ENCODE data around the gene PIK3IP1.

Gene PIK3IP1

DNA sequence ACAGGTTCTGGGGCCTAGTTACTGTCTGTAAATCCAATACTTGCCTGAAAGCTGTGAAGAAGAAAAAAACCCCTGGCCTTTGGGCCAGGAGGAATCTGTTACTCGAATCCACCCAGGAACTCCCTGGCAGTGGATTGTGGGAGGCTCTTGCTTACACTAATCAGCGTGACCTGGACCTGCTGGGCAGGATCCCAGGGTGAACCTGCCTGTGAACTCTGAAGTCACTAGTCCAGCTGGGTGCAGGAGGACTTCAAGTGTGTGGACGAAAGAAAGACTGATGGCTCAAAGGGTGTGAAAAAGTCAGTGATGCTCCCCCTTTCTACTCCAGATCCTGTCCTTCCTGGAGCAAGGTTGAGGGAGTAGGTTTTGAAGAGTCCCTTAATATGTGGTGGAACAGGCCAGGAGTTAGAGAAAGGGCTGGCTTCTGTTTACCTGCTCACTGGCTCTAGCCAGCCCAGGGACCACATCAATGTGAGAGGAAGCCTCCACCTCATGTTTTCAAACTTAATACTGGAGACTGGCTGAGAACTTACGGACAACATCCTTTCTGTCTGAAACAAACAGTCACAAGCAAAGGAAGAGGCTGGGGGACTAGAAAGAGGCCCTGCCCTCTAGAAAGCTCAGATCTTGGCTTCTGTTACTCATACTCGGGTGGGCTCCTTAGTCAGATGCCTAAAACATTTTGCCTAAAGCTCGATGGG lies 13.5 kb downstream of the PIK3IP1 start:
- no peak for FAIRE-seq

DNA sequence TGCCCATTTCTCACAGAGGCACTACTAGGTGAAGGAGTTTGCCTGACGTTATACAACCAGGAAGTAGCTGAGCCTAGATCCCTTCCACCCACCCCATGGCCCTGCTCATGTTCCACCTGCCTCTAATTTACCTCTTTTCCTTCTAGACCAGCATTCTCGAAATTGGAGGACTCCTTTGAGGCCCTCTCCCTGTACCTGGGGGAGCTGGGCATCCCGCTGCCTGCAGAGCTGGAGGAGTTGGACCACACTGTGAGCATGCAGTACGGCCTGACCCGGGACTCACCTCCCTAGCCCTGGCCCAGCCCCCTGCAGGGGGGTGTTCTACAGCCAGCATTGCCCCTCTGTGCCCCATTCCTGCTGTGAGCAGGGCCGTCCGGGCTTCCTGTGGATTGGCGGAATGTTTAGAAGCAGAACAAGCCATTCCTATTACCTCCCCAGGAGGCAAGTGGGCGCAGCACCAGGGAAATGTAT lies 14.1 kb downstream of the PIK3IP1 start:
- FAIRE-seq: no peak

GRCh38 chr22:31277741-31278140 lies 14.5 kb downstream of the PIK3IP1 start:
- no peak for FAIRE-seq

GRCh38 chr22:31276426-31277167 lies 15.7 kb downstream of the PIK3IP1 start:
- FAIRE-seq: no peak

DNA sequence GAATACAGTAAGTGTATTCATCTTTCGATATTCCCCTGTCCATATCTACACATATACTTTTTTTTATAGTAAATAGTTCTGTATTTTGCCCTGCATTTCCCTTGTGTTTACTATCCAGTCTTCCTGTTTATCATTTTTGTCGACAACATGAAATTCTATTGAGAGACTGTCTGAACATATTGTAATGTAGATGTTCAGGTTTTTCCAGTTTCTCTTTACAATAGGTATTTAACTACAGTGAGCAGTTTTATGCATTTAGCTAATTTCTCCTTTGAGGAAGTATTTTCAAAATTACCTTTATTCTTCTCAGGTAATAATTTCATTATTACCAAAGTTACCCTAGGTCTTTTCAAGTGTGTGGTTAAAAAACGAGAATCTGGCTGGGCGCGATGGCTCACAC lies 16.7 kb downstream of the PIK3IP1 start:
- FAIRE-seq: no peak

DNA sequence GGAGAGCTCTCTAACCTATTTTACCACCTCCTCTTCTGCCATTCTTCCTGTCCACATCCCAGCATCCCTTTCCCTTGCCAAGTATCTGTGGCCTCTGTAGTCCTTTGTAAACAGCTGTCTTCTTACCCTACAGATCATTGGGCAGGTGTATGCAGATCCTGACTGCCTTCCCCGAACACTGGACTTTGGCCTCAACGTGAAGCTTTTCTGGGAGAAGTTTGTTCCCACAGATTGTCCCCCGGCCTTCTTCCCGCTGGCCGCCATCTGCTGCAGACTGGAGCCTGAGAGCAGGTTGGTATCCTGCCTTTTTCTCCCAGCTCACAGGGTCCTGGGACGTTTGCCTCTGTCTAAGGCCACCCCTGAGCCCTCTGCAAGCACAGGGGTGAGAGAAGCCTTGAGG lies 17.3 kb downstream of the PIK3IP1 start:
- no peak for FAIRE-seq

- FAIRE-seq: no peak
Measured at GRCh38 chr22:31274017-31274416, 18.3 kb downstream of the PIK3IP1 start.

DNA sequence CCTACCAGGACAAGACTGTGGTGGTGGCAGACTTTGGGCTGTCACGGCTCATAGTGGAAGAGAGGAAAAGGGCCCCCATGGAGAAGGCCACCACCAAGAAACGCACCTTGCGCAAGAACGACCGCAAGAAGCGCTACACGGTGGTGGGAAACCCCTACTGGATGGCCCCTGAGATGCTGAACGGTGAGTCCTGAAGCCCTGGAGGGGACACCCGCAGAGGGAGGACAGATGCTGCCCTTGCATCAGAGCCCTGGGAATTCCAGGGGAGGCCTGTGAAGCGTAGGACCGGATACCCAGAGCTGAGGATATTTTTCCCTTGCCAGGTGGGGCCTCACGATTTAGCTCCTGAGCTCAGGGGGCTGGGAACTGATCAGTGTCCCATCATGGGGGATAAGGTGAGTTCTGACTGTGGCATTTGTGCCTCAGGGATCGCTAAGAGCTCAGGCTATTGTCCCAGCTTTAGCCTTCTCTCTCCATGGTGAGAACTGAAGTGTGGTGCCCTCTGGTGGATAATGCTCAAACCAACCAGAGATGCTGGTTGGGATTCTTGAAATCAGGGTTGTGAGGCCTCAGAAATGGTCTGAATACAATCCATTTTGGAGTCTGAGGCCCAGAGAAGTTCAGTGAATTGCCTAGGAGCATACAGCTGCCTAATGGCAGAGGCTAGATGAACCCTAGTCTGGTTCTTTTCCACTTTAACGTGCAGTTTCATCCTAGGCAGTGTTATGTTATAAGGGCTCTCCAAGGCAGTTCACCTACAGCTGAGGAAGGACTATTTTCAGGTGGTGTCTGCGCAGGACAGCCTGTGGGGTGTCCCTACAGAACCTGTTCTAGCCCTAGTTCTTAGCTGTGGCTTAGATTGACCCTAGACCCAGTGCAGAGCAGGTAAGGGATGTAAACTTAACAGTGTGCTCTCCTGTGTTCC lies 19.5 kb downstream of the PIK3IP1 start:
- FAIRE-seq: no peak

GRCh38 chr22:31271485-31271884 lies 20.8 kb downstream of the PIK3IP1 start:
- FAIRE-seq: no peak

- FAIRE-seq: no peak
Measured at GRCh38 chr22:31271026-31271425, 21.3 kb downstream of the PIK3IP1 start.

GRCh38 chr22:31269892-31270579 lies 22.3 kb downstream of the PIK3IP1 start:
- FAIRE-seq: no peak

DNA sequence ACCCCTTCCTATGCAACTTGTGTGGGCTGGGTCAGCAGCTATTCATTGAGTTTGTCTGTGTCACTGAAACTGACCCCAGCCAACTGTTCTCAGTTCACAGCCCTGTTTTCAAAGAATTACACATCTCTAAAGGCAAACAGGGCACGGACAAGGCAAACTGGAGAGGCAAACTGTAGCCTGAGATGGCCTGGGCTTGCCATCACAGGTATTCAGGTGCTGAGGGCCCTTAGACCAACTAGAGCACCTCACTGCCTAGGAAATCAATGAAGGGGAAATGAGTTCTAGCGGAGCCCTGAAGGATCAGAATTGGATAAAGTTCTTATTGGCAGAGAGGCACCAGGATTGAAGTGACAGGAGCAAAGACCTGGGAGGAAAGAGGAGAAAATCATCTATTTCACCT lies 24.0 kb downstream of the PIK3IP1 start:
- no peak for FAIRE-seq

DNA sequence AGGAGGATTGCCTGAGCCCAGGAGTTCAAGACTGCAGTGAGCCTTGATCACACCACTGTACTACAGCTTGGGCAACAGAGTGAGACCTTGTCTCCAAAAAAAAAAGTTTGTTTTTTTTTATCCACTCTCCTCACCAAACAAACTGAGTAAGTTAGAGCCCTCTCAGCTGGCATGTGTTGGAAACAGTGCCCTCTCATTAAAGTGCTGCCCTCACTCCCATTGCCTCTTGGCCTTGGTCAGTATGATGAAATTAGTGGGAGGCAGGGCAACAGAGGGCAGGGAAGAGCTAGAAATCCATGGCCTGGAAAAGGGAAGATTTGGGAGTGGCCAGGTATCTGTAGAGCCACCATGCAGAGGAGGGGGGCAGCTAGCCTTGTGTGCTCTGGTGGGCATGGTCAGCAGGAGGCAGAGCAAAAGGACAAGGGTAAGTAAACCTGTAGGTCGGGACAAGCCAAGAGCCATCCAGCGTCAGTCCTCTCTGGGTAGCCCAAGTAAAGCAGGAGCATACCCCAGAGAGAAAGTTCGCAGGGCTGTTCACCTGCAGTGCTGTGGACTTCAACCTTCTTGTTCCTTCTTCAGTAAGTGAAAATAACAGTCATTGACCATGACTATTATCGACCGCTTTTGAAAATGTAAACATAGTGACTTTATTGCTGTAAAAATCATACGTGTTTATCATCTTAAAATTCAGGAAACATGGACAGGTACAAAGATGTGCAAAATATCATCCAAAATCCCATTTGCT lies 28.2 kb downstream of the PIK3IP1 start:
- no peak for FAIRE-seq

DNA sequence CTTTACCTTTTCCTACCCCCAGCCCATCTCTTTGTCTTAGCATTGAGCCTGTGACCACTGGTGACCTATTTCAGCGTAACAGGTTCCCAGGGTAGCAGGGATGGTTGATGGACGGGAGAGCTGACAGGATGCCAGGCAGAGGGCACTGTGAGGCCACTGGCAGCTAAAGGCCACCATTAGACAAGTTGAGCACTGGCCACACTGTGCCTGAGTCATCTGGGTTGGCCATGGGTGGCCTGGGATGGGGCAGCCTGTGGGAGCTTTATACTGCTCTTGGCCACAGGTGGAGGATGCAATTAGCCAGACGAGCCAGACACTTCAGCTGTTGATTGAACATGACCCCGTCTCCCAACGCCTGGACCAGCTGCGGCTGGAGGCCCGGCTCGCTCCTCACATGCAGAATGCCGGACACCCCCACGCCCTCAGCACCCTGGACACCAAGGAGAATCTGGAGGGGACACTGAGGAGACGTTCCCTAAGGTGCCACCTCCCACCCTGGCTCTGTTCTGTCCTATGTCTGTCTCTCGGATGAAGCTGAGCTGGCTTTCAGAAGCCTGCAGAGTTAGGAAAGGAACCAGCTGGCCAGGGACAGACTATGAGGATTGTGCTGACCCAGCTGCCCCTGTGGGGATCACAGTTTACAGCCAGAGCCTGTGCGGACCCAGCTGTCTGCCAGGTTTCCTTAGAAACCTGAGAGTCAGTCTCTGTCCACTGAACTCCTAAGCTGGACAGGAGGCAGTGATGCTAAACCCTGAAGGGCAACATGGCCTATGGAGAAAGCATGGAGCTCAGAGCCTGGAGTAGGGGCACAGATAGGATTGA lies 29.8 kb downstream of the PIK3IP1 start:
- FAIRE-seq: no peak

GRCh38 chr22:31260474-31260856 lies 31.8 kb downstream of the PIK3IP1 start:
- no peak for FAIRE-seq

GRCh38 chr22:31259798-31260473 lies 32.4 kb downstream of the PIK3IP1 start:
- no peak for FAIRE-seq

DNA sequence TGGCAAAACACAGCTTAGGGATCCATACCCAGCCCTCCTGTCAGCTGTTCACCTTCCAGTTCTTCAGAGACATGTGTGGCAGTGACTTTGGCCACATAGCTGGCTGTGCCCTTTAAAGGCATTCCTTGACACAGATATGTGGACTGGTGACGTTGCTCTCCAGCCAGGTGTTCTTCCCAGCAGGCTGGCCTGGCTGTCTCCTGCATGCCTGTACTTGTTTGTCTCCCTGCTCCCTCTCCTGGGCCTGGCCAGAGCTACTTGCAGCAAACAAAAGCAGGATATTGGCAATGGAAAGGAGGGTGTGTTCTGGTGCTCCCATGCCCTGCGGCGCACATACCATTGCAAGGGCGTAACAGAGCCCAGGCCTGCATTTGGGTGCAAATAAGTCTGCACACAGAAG lies 38.3 kb downstream of the PIK3IP1 start:
- no peak for FAIRE-seq

- no peak for FAIRE-seq
Measured at GRCh38 chr22:31250740-31251600, 41.3 kb downstream of the PIK3IP1 start.

Data from endometrium (tissue), 2 donors.